ENCODE measurements around the gene SPOCD1.

The SPOCD1 gene

GRCh38 chr1:31815752-31816500, at the start of gene SPOCD1:
Gene SPOCD1, minus strand, starts transcription at chr1:31816022. Its CDS starts 689 bp downstream, at chr1:31815333.
- peak; percentile 43 to 76 (median 69) for DNase-seq (ENCODE audit: low read depth in 3 of 3, low spot score in 1 of 3)

- DNase-seq (ENCODE audit: low read depth in 3 of 3, low spot score in 1 of 3): no peak
Measured at GRCh38 chr1:31862071-31862470, 46.2 kb upstream of the SPOCD1 start.

- DNase-seq (ENCODE audit: low read depth in 3 of 3, low spot score in 1 of 3): no peak
Measured at GRCh38 chr1:31861346-31861745, 45.5 kb upstream of the SPOCD1 start.

- DNase-seq (ENCODE audit: low read depth in 3 of 3, low spot score in 1 of 3): no peak
Measured at GRCh38 chr1:31860581-31860980, 44.8 kb upstream of the SPOCD1 start.

GRCh38 chr1:31859719-31860118, 43.9 kb upstream of the SPOCD1 start:
- DNase-seq (ENCODE audit: low read depth in 3 of 3, low spot score in 1 of 3): no peak

- no peak for DNase-seq (ENCODE audit: low read depth in 3 of 3, low spot score in 1 of 3)
Measured at GRCh38 chr1:31859044-31859443, 43.2 kb upstream of the SPOCD1 start.

GRCh38 chr1:31857863-31858262, 42.0 kb upstream of the SPOCD1 start:
- no peak for DNase-seq (ENCODE audit: low read depth in 3 of 3, low spot score in 1 of 3)

GRCh38 chr1:31856140-31856539, 40.3 kb upstream of the SPOCD1 start:
- no peak for DNase-seq (ENCODE audit: low read depth in 3 of 3, low spot score in 1 of 3)

- DNase-seq (ENCODE audit: low read depth in 3 of 3, low spot score in 1 of 3): no peak
Measured at GRCh38 chr1:31855038-31855845, 39.4 kb upstream of the SPOCD1 start.

GRCh38 chr1:31849653-31850052, 33.8 kb upstream of the SPOCD1 start:
- no peak for DNase-seq (ENCODE audit: low read depth in 3 of 3, low spot score in 1 of 3)

- peak in 2 of 3 donors; percentile 13 to 31 for DNase-seq (ENCODE audit: low read depth in 3 of 3, low spot score in 1 of 3)
Measured at GRCh38 chr1:31848381-31848897, 32.6 kb upstream of the SPOCD1 start.

- DNase-seq (ENCODE audit: low read depth in 3 of 3, low spot score in 1 of 3): no peak
Measured at GRCh38 chr1:31846484-31846883, 30.7 kb upstream of the SPOCD1 start.

- DNase-seq (ENCODE audit: low read depth in 3 of 3, low spot score in 1 of 3): no peak
Measured at GRCh38 chr1:31843506-31843905, 27.7 kb upstream of the SPOCD1 start.

- DNase-seq (ENCODE audit: low read depth in 3 of 3, low spot score in 1 of 3): no peak
Measured at GRCh38 chr1:31839662-31840343, 24.0 kb upstream of the SPOCD1 start.

- no peak for DNase-seq (ENCODE audit: low read depth in 3 of 3, low spot score in 1 of 3)
Measured at GRCh38 chr1:31837451-31838158, 21.8 kb upstream of the SPOCD1 start.

GRCh38 chr1:31836638-31837037, 20.8 kb upstream of the SPOCD1 start:
- DNase-seq (ENCODE audit: low read depth in 3 of 3, low spot score in 1 of 3): no peak

- DNase-seq (ENCODE audit: low read depth in 3 of 3, low spot score in 1 of 3): no peak
Measured at GRCh38 chr1:31835415-31835814, 19.6 kb upstream of the SPOCD1 start.

- DNase-seq (ENCODE audit: low read depth in 3 of 3, low spot score in 1 of 3): no peak
Measured at GRCh38 chr1:31834501-31834900, 18.7 kb upstream of the SPOCD1 start.

- no peak for DNase-seq (ENCODE audit: low read depth in 3 of 3, low spot score in 1 of 3)
Measured at GRCh38 chr1:31831397-31832378, 15.9 kb upstream of the SPOCD1 start.

GRCh38 chr1:31830511-31830910, 14.7 kb upstream of the SPOCD1 start:
- DNase-seq (ENCODE audit: low read depth in 3 of 3, low spot score in 1 of 3): no peak
